K562 (cell line): ENCODE measurements around the gene NDC1. TPM values are rescaled to one million over a fixed set of nuclear protein-coding genes. Genes with fewer than 3 reads are reported as not detected.
A peak's percentile ranks its signal among the peaks of the same experiment; 100 is the strongest.

Source experiments
- ATAC-seq: fragments of 200-7000 bp; cut with Tn5 transposase; 3 replicates; pipeline ENCODE4 v1.9.1; 2020; ENCODE audit warnings: moderate library complexity
- BruUV-seq: library from RNA; stranded (reverse); fragments of 400-500 nt; replicated peaks from 2 replicates; lab custom pipeline; 2021; lab: Mats Ljungman, UMichigan
- CTCF ChIA-PET: fragments of 300-600 bp; formaldehyde crosslinking; extraction: SDS; loops from one replicate; lab custom pipeline; 2021; ENCODE audit warnings: low intra/inter-chr PET ratio; lab: Yijun Ruan, JAX
- POLR2A ChIA-PET: fragments of 300-600, 350-650 bp; sonication (Branson Sonifier 250); formaldehyde crosslinking; extraction: SDS; loops from one replicate; lab custom pipeline; 2021; ENCODE audit warnings: antibody characterized with exemption, inconsistent platforms; lab: Yijun Ruan, JAX
- DNase-seq, 4 experiments: peaks; one replicate each; pipeline versions ENCODE4 v3.0.0 to v3.0.0-alpha.2; 2011 to 2018; ENCODE audit warnings: low spot score in 3 of 4, mixed read lengths in 3 of 4; ENCODE audit errors: extremely low read depth in 1 of 4
- FAIRE-seq: peaks from 2 replicates; lab custom pipeline; 2011; peaks lifted over from hg19 to GRCh38; lab: Jason Lieb, UNC
- H2AFZ ChIP-seq: 2 replicates; pipeline ENCODE4 v1.6.0; 2011; ENCODE audit warnings: low read depth, low read length, control low read depth, inconsistent platforms
- H3K27ac ChIP-seq: fragments of 200-600 bp; 3 replicates; pipeline ENCODE4 v1.8.0; 2011; ENCODE audit warnings: low read depth, mild to moderate bottlenecking, control low read depth, inconsistent platforms, low read length, moderate library complexity, mixed read lengths; ENCODE audit errors: extremely low read depth
- H3K27me3 ChIP-seq, 2 experiments: fragments of 300-600 bp in 1 of 2; 2 replicates in 1 of 2; 3 replicates in 1 of 2; pipeline versions ENCODE4 v1.6.0 to v1.8.0; 2011; ENCODE audit warnings: inconsistent platforms in 2 of 2, low read length in 2 of 2, mild to moderate bottlenecking in 1 of 2, mixed read lengths in 1 of 2, moderate library complexity in 1 of 2; ENCODE audit not compliant: control insufficient read depth in 2 of 2, insufficient read depth in 2 of 2
- H3K36me3 ChIP-seq: fragments of 300-600 bp; 3 replicates; pipeline ENCODE4 v1.8.0; 2011; ENCODE audit warnings: mild to moderate bottlenecking, low read length, inconsistent platforms; ENCODE audit not compliant: control insufficient read depth, insufficient read depth
- H3K4me1 ChIP-seq, 2 experiments: fragments of 200-600 bp in 1 of 2; replicated peaks in 1 of 2; 2 replicates in 1 of 2; 3 replicates in 1 of 2; pipeline versions ENCODE4 v1.5.1 to v1.8.0; 2011; ENCODE audit warnings: inconsistent platforms in 2 of 2, low read length in 2 of 2, mild to moderate bottlenecking in 1 of 2, mixed read lengths in 1 of 2, moderate library complexity in 1 of 2; ENCODE audit not compliant: control insufficient read depth in 2 of 2, insufficient read depth in 2 of 2
- H3K4me2 ChIP-seq: 2 replicates; pipeline ENCODE4 v1.6.1; 2011; ENCODE audit warnings: low read length, control low read depth, inconsistent platforms, mixed read lengths; ENCODE audit not compliant: insufficient read depth
- H3K4me3 ChIP-seq: fragments of 200-600 bp; sonication (generic), shearing (Covaris generic); 2 replicates; pipeline ENCODE4 v1.5.1; 2016; ENCODE audit warnings: control low read depth, inconsistent platforms
- H3K79me2 ChIP-seq: fragments of 200-600 bp; 3 replicates; pipeline ENCODE4 v1.8.0; 2011; ENCODE audit warnings: low read length, inconsistent platforms; ENCODE audit not compliant: control insufficient read depth, insufficient read depth
- H3K9ac ChIP-seq, 2 experiments: 2 replicates each; pipeline versions ENCODE4 v1.6.0 to v1.6.1; 2011; ENCODE audit warnings: low read depth in 2 of 2, low read length in 2 of 2, control low read depth in 1 of 2, inconsistent platforms in 1 of 2, mild to moderate bottlenecking in 1 of 2, mixed read lengths in 1 of 2; ENCODE audit not compliant: insufficient read depth in 1 of 2
- H3K9me1 ChIP-seq: one replicate; pipeline ENCODE4 v1.6.0; 2011; ENCODE audit warnings: inconsistent platforms, mild to moderate bottlenecking, low read length, moderate library complexity; ENCODE audit not compliant: control insufficient read depth, insufficient read depth
- H3K9me3 ChIP-seq: replicated peaks from 2 replicates; pipeline ENCODE4 v1.5.1; 2011; ENCODE audit warnings: low read depth, low read length, inconsistent platforms; ENCODE audit not compliant: control insufficient read depth, insufficient read depth
- H4K20me1 ChIP-seq: replicated peaks from 2 replicates; pipeline ENCODE4 v1.6.1; 2011; ENCODE audit warnings: low read length, inconsistent platforms, mixed read lengths; ENCODE audit not compliant: control insufficient read depth, insufficient read depth
- CGGBP1 ChIP-seq: fragments of 250-450 bp; sonication (Bioruptor Pico); IDR thresholded peaks from 2 replicates; pipeline ENCODE4 v1.9.0; 2021; ENCODE audit warnings: mild to moderate bottlenecking
- FOXK2 ChIP-seq, 2 experiments: fragments of 450-650 bp; IDR thresholded peaks in 1 of 2; conservative IDR thresholded peaks in 1 of 2; 2 replicates each; pipeline ENCODE4 v1.6.1; 2016; ENCODE audit warnings: low read depth in 2 of 2, mild to moderate bottlenecking in 1 of 2
- OTX1 ChIP-seq: fragments of 450-650 bp; formaldehyde crosslinking; IDR thresholded peaks from 2 replicates; pipeline ENCODE4 v1.4.0; 2022; ENCODE audit warnings: mild to moderate bottlenecking
- RAD21 ChIP-seq, 2 experiments: fragments of 250-450 bp in 1 of 2; fragments of 450-650 bp in 1 of 2; sonication (Bioruptor Pico) in 1 of 2; formaldehyde crosslinking in 1 of 2; IDR thresholded peaks in 1 of 2; conservative IDR thresholded peaks in 1 of 2; 2 replicates each; pipeline versions ENCODE4 v1.4.0 to v1.8.0; 2020 to 2022; ENCODE audit warnings: mild to moderate bottlenecking in 2 of 2, moderate library complexity in 1 of 2
- RB1 ChIP-seq: fragments of 450-650 bp; IDR thresholded peaks from 2 replicates; pipeline ENCODE4 v1.6.1; 2017; ENCODE audit warnings: low read depth, mild to moderate bottlenecking
- RBM15 ChIP-seq: fragments of 200-400 bp; formaldehyde crosslinking; IDR thresholded peaks from 2 replicates; pipeline ENCODE4 v1.6.1; 2018; ENCODE audit warnings: mild to moderate bottlenecking, low read length, moderate library complexity; ENCODE audit not compliant: insufficient read depth
- SMC3 ChIP-seq: conservative IDR thresholded peaks from 2 replicates; pipeline ENCODE4 v1.6.1; 2011; ENCODE audit warnings: low read depth, low read length, improper control_type of control experiment; ENCODE audit not compliant: insufficient read depth
- STAG1 ChIP-seq: sonication (generic); formaldehyde crosslinking; IDR thresholded peaks from 2 replicates; pipeline ENCODE4 v1.5.0; 2020; ENCODE audit warnings: missing genetic modification reagents, borderline replicate concordance
- TAF1 ChIP-seq: IDR thresholded peaks from 2 replicates; pipeline ENCODE4 v1.6.1; 2011; ENCODE audit warnings: mild to moderate bottlenecking, low read length, moderate library complexity; ENCODE audit not compliant: insufficient read depth, control insufficient read depth, severe bottlenecking; ENCODE audit errors: extremely low read depth
- TCF3 ChIP-seq: sonication (generic); formaldehyde crosslinking; IDR thresholded peaks from 2 replicates; pipeline ENCODE4 v1.4.0; 2020; ENCODE audit warnings: mild to moderate bottlenecking, missing genetic modification reagents
- ZBTB33 ChIP-seq: sonication (generic); formaldehyde crosslinking; IDR thresholded peaks from 2 replicates; pipeline ENCODE4 v1.8.1; 2023; ENCODE audit warnings: mild to moderate bottlenecking, missing genetic modification reagents
- ZNF175 ChIP-seq: fragments of 200-800 bp; sonication (Bioruptor generic); IDR thresholded peaks from 2 replicates; pipeline ENCODE4 v1.6.1; 2016; ENCODE audit warnings: low read depth, mild to moderate bottlenecking, missing genetic modification characterization, missing compliant biosample characterization
- ZNF76 ChIP-seq: fragments of 250-450 bp; sonication (Bioruptor Pico); IDR thresholded peaks from 2 replicates; pipeline ENCODE4 v1.4.0; 2020; ENCODE audit warnings: mild to moderate bottlenecking, moderate library complexity, borderline replicate concordance
- ZSCAN32 ChIP-seq: fragments of 450-650 bp; formaldehyde crosslinking; IDR thresholded peaks from 2 replicates; pipeline ENCODE4 v1.4.0; 2020; ENCODE audit warnings: mild to moderate bottlenecking, moderate library complexity
- WGBS: fragments of 100-300 bp; shearing (Covaris generic); methylation state at CpG from one replicate; pipeline ENCODE4 v1.1.6; 2016; ENCODE audit warnings: low coverage, mixed read lengths; ENCODE audit not compliant: insufficient coverage; ENCODE audit errors: missing lambda C conversion rate; 5-methylcytosine and 5-hydroxymethylcytosine counted together
- in situ Hi-C: fragments of 300-500 bp; cut with MboI; formaldehyde crosslinking; loops from 4 replicates; pipeline ENCODE4 v1.15.0; 2018; ENCODE audit warnings: inconsistent platforms, mixed read lengths
- intact Hi-C: fragments of 100-400 bp; cut with micrococcal nuclease; formaldehyde crosslinking; loops from 2 replicates; pipeline ENCODE4 v1.14.2; 2022
- polyA plus RNA-seq, 8 experiments: library from polyadenylated mRNA; depleted of rRNA in 4 of 8; stranded (reverse) in 5 of 8; unstranded in 3 of 8; fragments of >200 nt; fragmentation: Nextera tagmentation in 2 of 8; fragmentation: Illumina TruSeq in 1 of 8; extraction: Ambion mirVana in 2 of 8; extraction: Trizol in 1 of 8; gene quantifications; 2 replicates each; pipeline versions ENCODE4 v1.2.1 to v1.2.3, GENCODE V29; 2011 to 2014; ENCODE audit warnings: inconsistent platforms in 1 of 8, missing spikeins in 1 of 8
- total RNA-seq, 7 experiments: library from RNA; depleted of rRNA in 6 of 7; stranded (reverse); fragments of >200 nt in 6 of 7; fragmentation: Illumina TruSeq in 2 of 7; extraction: Trizol in 2 of 7; gene quantifications; 2 replicates each; pipeline versions ENCODE4 v1.2.1 to v1.2.3, GENCODE V29; 2011 to 2021; ENCODE audit warnings: low replicate concordance in 1 of 7

NDC1 gene
- total and polyA plus RNA-seq, 9 of the 15 experiments (the other 6 are each of a cell fraction or from before 2014, with no cell fraction given) = 26.9 to 102 (median 64.5) TPM

GRCh38 chr1:53860967-53861411, 22.9 kb upstream of the NDC1 start (continued):
- peak; percentile 63; the same call in 1 of the 2 replicates for TF ChIP-seq STAG1 (CRISPR knock-in tag)
- TF ChIP-seq ZNF76 (CRISPR knock-in tag) = 0 out of 2 replicates have a peak, but pooled peaks have one; percentile 32
- TF ChIP-seq SMC3 = peak; percentile 82
- TF ChIP-seq RAD21 (CRISPR knock-in tag; conservative IDR thresholded peaks at IDR 0.05 in 1 of 2, IDR thresholded peaks at IDR 0.05 in 1 of 2) = peak; percentile 81 to 92
- TF ChIP-seq OTX1 (CRISPR knock-in tag) = peak; percentile 62; the same call in 1 of the 2 replicates
- TF ChIP-seq ZSCAN32 (CRISPR knock-in tag) = no peak
- peak; percentile 46; the same call in 1 of the 2 replicates for TF ChIP-seq RB1
- peak in 1 of 2 experiments; percentile 31; a peak in 1 of 4 replicates for TF ChIP-seq FOXK2 (conservative IDR thresholded peaks at IDR 0.05 in 1 of 2, IDR thresholded peaks at IDR 0.05 in 1 of 2; ENCODE audit: low read depth in 2 of 2)
- TF ChIP-seq TCF3 = no peak

GRCh38 chr1:53851571-53852285, 13.6 kb upstream of the NDC1 start:
- Histone ChIP-seq H2AFZ (no peak overlapping the region), H3K27me3 (no peaks in the 10 kb centered on the region), H3K9ac (no peak overlapping the region), H3K9me3 (no peaks in the 10 kb centered on the region; the same call in 1 of the 2 replicates), H3K4me2 (no peak overlapping the region), H3K4me1 (no peaks in the 10 kb centered on the region), H3K79me2 (no peaks in the 10 kb centered on the region), H3K4me3 (no peak overlapping the region), H3K27ac (no peak overlapping the region), H3K9me1 (no peaks in the 10 kb centered on the region), H4K20me1 (no peaks in the 10 kb centered on the region), H3K36me3 (peaks cover 7% of the 10 kb centered on the region; the same call in 2 of the 3 replicates)
- ChIA-PET POLR2A (interaction anchor here (0.8 to 1.9 kb wide), 3 partner anchors 7 to 13 kb away, joined by 3 to 7 read pairs (median 3); partner anchors contain the start of gene NDC1), CTCF (no interaction called here)
- ATAC-seq (no peak), FAIRE-seq (no peak), DNase-seq (no peak)
- BruUV-seq = TSS peak; percentile 47
- in situ Hi-C loops (no loop called here), intact Hi-C loops (no loop called here)
- 69% methylated on average over 9 of the region's 9 CpGs for WGBS
- TF ChIP-seq RBM15 (no peak), ZBTB33 (CRISPR knock-in tag) (no peak), ZNF175 (CRISPR knock-in tag) (no peak), CGGBP1 (no peak), TAF1 (no peak)
